CD4-positive, alpha-beta T cell treated with Interleukin-21 for 1 hour (primary cell): ENCODE results near the gene DNAJC5.
"Not testable (repeated sequence)": the region's sequence is repeated elsewhere in the genome, so short reads cannot be mapped to it uniquely, and the experiment has no call there.

ENCODE experiments used
- DNase-seq: peaks from one replicate; pipeline ENCODE4 v3.0.0-alpha.2; 2020

DNAJC5 gene

DNA sequence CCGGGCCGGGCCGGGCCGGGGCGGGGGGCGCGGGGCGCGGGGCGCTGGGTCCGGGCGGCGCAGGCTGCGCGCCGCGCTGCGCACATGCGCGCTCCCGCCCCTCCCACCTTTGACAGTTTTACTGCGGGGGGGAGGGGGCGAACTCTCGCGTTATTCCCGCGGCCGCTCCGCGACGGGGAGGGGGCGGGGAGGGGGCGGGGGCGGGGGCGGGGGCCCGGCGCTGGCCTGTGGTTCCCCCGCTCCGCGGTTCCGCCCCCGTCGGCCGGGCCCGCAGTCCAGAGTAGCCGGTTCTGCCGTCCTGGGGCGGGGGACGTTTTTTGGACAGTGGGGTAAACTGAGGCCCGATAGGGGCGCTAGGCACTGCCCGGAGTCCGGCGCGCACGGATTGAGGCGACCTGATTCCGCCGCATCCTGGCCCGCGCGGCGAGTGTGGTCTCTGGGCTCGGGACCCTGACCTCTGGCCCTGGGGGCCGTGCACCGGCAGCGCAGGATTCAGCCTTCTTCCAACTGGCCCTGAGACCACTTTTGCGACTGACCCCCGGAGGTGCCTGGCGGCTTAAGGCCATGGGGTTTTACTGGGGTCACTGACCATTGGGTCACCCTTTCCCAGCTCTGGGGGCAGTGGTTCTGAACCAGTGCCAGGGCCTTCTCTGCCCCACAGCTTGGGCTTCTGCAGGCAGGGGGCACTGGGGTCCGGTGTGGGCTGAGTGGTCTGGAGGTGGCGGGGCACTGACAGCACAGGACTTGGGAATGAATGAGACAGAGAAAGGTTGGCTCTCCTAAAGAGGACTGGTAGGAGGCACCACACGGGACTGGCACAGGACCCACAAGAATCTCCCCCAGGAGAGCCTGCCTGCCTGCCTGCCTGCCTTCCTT is 75.2 kb downstream of the DNAJC5 start, which contains the start of gene ZNF512B:
TSS of gene ZNF512B (minus strand) at position 93 of the 876 bp plus-strand sequence. CDS start 1,980 bp downstream, outside the sequence.
- DNase-seq = peak; percentile 66

DNA sequence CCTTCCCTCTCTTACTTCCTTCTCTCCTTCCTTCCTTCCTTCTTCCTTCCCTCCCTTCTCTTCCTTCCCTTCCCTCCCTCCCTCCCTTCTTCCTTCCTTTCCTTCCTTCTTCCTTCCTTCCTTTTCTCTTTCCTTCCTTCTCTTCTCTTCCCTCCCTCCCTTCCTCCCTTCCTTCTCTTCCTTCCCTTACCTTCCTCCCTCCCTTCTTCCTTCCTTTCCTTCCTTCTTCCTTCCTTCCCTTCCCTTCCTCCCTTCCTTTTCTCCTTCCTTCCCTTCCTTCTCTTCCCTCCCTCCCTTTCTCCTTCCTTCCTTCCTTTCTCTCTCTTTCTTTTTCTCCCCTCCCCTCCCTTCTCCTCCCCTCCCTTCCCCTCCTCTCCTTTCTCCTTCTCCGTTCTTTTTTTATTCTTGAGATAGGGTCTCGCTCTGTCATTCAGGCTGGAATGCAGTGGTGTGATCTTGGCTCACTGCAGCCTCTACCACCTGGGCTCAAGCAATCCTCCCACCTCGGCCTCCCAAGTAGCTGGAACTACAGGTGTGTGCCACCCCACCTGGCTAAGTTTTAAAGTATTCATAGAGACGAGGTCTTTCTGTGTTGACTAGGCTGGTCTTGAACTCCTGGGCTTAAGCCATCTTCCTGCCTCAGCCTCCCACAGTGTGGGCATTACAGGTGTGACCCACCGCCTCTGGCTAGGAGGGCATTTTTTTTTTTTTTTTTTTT is 75.9 kb downstream of the DNAJC5 start:
- no peak for DNase-seq

DNA sequence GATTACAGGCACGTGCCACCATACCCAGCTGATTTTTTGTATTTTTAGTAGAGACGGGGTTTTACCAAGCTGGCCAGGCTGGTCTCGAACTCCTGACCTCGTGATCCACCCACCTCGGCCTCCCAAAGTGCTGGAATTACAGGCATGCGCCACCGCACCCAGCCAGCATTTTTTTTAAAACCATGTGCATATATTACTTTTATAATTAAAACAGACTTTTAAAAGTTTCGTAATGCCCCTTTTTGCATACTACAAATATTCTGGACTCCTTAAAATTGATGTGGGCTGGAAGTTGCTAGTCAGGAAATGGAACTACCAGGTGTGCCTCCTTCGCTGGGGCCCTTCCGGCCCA is 77.0 kb downstream of the DNAJC5 start:
- not testable (repeated sequence) for DNase-seq

DNA sequence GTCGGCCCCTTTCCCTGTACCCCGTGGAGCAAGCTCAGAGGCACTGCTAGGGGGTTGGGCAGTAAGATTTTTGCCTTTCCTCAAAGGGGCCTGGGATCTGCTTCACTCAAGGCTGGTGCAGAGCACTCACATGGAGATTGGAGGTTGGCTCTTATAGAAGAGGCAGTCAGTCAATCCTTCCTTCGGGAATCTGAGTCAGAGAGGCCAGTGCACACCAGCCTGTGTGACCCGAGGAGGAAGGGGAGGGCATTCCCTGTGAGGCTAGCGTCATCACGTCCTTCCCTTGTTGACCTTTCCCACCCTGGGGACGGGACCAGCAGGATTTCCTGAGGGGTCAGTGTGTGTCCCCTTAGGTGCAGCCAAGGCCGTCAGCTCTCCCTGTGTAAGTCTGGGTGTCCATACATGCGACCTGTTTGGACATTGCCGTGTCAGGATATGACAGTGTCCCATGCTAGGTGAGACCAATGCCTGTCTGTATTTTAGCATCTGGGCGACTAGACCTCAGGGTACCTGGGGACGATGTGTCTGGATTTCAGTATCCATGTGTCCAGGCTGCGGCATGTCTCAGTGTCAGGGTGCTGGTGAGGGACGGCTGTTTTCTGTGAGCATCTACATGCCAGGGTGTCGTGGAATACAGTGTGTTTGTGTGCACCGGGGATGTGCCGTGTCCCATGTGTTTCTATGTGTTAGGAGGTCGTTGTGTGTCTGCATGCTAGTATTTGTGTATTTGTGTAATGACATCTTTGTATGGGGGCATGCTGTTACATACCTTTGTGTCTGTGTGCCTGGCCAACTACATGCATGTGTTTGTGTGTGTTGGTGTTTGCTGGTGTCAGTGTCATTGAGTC is 77.6 kb downstream of the DNAJC5 start:
- DNase-seq = no peak

DNA sequence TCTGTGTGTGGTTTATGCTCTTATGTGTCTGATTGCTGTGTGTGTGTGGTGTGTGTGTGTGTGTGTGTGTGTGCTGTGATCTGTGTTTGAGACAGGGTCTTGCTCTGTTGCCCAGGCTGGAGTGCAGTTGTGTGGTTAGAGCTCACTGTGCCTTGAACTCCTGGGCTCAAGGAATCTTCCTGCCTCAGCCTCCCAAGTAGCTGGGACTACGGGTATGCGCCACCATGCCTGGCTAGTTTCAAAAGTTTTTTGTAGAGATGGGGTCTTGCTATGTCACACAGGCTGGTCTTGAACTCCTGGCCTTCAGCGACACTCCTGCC is 78.2 kb downstream of the DNAJC5 start:
- DNase-seq = no peak

DNA sequence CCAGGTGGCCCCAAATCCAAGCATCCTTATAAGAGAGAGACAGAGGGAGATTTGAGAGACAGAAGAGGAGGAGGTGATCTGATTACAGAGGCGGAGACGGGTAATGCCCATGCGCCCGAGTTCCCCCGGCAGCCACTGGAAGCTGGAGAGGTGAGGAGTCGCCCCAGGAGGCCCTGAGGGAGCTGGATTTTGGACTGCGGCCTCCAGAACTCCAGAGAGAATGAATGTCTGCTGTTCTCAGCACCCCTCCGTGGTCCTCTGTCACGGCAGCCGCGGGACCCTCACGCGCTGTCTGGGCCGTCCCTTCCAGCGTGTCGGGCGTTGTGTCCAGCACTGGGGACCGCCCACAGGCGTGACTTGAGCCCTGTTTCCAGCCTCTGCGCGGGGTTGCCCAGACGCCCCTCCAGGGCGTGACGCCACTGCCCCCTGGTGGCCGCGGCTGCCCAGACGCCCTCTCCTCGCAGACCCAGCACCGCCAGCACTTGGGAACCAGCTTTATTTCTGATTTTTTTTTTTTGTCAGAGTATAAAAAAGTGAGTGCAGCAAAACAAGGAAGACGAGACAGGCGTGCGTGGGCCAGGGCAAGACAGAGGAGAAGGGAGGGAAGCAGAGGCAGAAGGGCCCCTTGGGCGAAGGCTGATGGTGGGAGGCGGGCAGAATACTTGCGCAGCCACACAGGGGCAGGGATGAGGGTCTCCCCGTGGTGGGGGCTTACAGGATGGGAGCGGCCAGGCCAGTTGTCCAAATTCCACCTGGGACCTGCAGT is 78.9 kb downstream of the DNAJC5 start:
- peak; percentile 77 for DNase-seq

DNA sequence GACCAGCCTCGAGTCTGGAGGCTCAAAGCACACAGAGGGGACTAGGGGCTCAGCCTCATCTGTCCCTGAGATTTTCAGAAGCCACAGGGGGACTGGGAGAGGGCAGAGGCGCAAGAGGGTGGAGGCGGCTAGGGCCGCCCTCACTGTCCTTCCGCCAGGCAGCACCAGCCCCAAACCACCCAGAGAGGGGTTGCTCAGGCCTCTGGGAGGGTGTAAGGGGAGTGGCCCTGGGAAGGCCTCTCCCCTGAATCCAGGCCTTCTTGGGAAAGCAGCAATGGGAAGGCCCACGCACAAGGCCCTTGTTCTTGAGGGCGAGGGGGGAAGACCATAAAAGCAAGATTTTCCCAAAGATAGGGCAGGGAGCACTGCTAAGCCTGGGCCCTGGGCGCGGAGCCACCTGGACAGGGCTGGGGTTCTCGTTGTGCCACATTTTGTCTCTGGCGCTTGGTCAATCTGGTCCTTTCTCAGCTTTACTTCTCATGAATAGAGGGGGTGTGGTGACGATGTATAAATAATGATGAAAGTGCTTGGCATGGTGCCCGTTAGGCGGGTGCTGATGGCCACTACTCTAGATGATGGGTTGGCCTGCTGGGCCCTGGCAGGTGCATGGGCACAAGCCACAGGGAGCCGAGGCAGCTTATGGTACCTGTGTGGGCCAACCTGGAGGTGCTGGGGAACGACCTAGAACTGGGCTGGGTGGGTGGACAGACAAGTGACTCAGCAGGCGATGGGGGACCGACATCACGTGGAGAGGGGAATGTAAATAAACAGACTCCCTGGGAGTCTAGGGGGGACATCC is 79.7 kb downstream of the DNAJC5 start:
- no peak for DNase-seq

DNA sequence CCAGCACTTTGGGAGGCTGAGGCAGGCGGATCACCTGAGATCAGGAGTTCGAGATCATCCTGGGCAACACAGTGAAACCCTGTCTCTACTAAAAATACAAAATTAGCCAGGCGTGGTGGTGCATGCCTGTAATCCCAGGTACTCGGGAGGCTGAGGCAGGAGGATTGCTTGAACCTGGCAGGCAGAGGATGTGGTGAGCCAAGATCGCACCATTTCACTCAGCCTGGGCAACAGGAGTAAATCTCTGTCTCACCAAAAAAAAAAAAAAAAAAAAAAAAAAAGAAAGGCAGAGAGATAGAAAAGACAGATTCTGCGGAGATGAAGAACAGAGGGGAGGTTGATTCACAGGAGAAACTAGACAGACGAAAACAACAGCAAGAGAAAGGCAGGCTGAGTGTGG is 81.6 kb downstream of the DNAJC5 start:
- not testable (repeated sequence) for DNase-seq

DNA sequence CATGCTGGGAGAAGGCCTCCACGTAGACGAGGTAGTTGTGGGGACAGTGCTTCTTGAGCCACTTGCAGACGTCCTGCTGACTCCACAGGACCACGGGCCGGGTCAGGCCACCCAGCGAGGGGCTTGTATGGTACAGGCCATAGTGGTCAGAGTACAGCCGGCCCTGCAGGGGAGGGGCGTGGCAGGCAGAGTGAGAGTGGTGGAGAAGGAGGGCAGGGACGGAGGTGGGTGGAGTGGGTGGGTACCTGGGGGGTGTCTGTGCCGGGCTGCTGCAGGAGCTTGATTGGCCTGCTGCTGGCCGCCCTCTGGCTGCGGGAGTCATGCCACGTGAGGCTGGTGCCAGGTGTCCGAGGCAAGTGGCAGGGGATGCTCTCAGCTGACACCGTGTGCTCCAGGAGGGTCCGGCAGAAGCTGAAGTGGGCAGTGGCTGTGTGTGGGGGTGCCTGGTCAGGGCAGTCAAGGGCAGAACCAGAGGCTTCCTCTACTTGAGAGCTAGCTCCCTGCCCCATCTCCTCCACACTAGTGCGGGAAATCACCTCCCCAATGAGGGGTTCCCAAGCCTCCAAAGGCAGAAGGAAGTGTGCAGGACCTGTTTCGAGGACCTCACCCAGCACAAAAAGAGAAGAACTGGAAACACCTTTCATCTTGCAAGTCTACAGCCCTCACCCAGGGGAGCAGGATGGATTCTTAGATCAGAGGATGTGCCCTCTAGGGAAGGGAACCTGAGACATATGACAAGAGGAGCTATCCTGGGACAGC is 82.2 kb downstream of the DNAJC5 start:
- peak; percentile 8 for DNase-seq

DNA sequence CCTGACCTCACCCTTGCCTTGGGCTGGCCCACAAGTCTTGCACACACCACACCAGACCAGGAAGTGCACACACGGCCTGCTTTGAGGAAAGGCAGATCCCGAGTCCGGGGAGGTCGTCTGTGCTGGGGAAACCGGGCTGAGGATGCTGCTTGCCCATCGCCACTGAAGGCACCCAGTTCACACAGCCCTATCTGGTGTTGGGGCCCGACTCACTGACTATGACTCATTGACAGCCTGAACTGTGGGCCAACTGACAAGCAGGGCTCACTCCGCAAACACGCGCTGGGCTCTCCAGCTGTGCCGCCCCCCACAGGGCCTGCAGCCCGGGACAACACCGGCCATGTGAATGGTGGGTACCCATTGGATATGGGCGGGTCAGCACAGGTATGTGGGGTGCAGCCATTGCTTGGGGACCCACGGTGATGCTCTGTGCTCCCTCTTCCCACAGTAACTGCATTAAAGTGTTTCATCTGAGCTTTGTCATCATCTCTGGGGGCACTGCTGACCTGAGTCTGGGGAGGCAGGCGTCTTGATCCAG is 82.9 kb downstream of the DNAJC5 start:
- peak; percentile 49 for DNase-seq

DNA sequence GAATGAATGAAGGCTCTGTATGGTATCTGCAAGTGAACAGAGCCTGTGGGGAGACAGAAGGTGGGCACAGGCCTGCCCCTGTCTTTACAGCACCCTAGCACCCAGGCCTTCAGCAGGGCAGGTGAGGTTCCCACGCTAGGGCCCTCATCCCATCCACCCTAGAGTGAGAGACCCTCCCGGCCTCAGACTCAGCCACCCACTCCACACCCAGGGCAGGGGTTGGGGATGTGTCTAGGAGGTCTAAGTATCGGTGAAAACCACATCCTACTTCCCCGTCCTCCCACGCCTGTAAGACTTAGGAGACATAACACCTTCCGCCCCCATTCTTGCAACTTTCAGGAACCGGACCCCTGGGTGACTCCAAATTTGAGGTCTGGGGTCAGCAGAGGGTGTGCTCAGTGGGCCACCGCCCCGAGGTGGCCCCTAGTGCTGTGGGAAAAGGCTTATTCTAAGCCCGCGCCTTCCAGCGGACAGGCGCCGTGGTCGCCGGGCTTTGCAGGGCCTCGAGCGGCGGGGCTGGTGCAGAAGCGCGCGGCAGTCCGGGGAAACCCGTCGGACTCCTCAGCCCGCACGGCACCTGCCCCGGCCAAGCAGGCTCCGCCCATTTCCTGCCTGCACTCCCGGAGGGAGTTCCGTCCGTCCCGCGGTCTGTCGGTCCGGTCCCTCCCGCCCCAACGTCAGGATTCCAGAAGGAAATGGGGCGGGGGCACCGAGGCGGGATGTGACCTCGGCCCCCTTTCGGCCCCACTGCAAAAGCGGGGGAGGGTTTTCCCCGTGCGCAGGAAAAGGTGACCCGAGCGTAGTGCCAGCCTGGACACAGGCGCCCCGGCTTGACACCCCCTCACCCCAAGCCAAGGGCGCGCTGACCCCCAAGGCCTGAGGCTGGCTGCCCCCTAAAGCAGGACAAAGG is 83.6 kb downstream of the DNAJC5 start:
- peak; percentile 64 for DNase-seq

DNA sequence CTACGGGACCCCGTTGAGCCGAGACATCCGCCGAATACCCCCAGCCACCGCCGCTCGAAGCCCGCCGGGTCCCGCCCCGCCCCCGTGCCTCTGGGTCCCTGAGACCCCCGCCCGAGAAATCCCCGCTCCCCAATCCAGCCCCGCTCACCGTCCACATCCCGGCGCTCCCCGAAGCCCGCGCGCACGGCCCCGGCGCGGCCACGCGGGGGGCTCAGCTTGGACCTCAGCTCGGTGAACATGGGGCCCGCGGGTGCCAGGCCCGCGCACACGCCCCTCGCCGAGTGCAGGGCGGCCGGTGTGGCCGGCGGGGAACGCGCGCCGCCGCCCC is 84.3 kb downstream of the DNAJC5 start:
- peak; percentile 6 for DNase-seq

DNA sequence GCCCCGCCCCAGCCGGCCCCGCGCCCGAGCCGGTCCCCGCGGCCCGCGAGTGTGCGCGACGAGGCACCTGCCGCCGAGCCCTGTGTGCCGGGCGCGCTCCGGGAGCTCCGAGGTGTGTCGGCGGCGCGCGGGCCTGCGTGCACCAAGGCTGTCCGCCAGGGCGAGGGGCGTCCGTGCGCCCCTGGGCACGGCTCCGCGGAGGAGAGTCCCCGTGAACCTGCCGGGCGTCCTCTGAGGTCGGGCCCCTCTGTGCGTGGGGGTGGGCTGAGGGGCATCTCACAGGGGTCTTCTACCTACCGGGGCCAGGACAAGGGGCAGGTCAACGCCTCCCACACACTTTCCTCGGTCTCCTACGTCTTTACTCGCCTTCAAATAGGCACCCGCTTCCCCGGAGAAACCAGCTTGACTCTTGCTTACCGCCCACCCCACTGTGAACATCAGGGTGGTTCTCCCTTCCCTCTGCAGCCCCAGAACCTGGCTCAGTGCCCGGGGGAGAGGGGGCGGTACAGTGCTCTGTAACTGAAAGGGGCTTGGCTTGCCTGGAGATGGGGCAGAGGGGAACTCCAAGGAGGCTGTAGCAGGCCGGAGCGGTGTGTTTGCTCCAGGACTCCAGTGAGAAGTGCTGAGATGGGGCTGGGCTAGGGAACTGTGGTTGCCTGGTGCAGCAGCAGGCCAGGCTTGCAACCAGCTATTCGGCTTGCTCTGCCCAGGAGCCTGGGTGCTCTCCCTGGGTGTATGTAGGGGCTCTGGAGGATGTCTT is 84.8 kb downstream of the DNAJC5 start, which contains the start of gene SAMD10:
TSS of gene SAMD10 (minus strand) at position 86 of the 760 bp plus-strand sequence. CDS start 175 bp downstream, outside the sequence.
- peak; percentile 78 for DNase-seq

DNA sequence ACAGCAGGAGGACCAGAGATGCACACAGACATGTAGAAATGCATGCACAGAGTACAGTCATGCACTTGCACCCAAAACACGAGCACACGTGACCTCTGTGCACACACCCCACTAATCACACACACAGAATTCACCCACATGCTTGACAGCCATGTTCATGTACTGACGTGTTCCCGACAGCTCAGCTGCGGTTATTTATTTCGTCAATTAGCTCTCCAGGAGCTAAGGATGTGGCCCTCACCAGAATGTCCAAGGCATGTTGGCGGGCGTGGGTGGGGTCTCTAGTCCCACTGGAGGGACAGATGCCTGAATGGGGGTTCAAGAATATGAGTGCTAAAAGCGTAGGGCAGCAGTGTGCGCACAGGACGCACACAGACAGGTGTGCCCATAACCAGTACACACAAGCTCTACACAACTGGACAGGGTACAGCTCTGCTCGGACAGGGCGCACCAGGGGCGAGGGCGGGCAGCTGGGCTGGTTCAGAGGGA is 85.4 kb downstream of the DNAJC5 start:
- DNase-seq = peak; percentile 48

DNA sequence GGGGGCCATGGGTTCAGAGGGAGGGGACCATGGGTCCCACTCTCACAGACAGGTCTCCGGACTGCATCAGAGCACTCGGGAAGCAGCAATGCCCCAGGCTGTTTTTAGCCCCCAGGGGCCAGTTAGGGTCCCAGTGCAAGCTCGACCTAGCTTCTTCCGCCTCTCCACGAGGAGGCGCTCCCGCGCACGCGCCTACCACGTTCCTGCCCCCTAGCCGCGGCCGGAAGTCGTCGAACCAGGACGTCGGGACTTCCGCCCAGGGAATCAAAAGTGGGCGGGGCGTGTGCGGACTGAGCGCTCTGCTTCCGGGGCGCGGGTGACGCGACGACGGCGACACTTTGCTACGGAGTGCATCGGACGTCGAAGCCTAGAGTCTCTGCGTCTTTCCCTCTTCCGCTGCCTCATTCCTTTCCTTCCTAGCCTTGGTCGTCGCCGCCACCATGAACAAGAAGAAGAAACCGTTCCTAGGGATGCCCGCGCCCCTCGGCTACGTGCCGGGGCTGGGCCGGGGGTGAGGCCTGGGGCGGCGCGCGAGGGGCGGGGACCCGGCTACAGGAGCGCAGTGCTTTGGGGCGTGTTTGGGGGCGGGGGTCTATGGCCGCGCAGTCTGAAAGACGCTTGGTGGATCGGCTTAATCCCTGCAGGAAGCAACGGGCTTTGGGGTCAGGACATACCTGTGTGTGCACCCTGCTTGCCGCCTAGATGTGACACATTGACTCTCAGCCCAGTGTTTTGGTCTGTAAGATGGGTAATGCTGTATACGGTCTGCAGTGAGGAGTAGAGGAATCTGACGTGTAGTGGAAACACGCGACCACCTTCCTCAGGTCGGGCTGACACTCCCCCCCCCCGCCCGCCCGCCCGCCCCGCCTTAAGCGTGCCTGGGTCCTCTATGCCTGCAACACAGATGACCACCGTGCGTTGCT is 86.1 kb downstream of the DNAJC5 start, which contains the start of gene PRPF6:
TSS of gene PRPF6 (plus strand) at position 327 of the 923 bp plus-strand sequence. CDS start at position 441, 114 bp downstream.
- peak; percentile 95 for DNase-seq

DNA sequence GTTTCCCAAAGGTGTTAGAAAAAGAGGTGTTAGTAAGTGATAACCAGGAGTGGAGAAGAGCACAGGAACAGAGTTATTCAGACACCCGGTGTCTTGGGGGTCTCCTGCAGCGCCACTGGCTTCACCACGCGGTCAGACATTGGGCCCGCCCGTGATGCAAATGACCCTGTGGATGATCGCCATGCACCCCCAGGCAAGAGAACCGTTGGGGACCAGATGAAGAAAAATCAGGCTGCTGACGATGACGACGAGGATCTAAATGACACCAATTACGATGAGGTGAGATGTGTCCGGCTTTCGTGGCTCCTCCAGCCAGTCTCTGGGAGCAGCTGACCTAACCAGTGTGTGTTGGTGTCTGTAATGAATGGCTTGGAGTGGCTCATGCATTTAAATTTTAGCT is 88.0 kb downstream of the DNAJC5 start:
- no peak for DNase-seq
